Upper lobe of left lung (tissue), 4 donors: ENCODE results near the gene KIF13A.

Source experiments
- CTCF ChIP-seq, 6 experiments: fragments of 450-650 bp in 4 of 6; fragments of 200-600 bp in 2 of 6; sonication (generic) in 2 of 6; IDR thresholded peaks; one replicate each; pipeline ENCODE4 v1.5.1; 2016 to 2019; ENCODE audit warnings: antibody characterized with exemption in 6 of 6
- EP300 ChIP-seq, 4 donors: sonication (generic); formaldehyde crosslinking; IDR thresholded peaks; one replicate each; pipeline ENCODE4 v1.5.1; 2017; ENCODE audit warnings: antibody characterized with exemption in 4 of 4, control low read depth in 2 of 4
- POLR2AphosphoS5 ChIP-seq, 2 donors: sonication (generic); formaldehyde crosslinking; IDR thresholded peaks; one replicate each; pipeline ENCODE4 v1.5.1; 2017; ENCODE audit warnings: antibody characterized with exemption in 2 of 2

GRCh38 chr6:17998003-17998402 is 10.6 kb upstream of the KIF13A start:
- TF ChIP-seq CTCF (IDR thresholded peaks at IDR 0.05) (no peak), EP300 (IDR thresholded peaks at IDR 0.05) (no peak), POLR2AphosphoS5 (IDR thresholded peaks at IDR 0.05) (no peak)
